ENCODE results near the gene PPP6R3. TPM values are rescaled to one million over a fixed set of nuclear protein-coding genes. Genes with fewer than 3 reads are reported as not detected.

Gene PPP6R3
- total RNA-seq, 1 experiment from 2014 or later = 129 TPM

DNA sequence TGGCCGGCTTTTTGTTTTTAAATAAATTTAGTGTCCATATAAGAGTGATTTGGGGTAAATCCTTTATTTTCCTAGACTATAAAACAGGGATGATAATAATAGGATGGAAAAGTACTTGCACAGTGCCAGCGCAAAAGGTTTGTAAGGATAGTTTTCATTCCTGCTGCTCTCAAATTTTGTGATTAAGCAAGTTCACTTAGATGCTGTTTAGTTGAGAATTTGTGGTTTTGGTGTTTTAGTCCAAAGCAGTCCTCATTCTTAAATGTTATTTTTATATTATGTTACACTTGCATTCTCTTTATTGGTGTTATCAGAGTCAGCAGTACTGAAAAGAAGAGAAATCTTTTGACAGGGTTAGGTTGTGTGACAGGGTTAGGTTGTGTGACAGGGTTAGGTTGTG lies 47.9 kb downstream of the PPP6R3 start:
- Histone ChIP-seq H3K79me2 (ENCODE audit: low read depth) (peaks cover 100% of the 10 kb centered on the region), H3F3A (ENCODE audit: insufficient read depth, low read depth) (peaks cover 34% of the 10 kb centered on the region), H3K4me3 (no peak overlapping the region), H3K9me2 (ENCODE audit: insufficient read depth) (no peaks in the 10 kb centered on the region), H3K27ac (no peak overlapping the region), H2AFZ (no peak overlapping the region), H3K27me3 (ENCODE audit: insufficient read depth, low read depth) (no peaks in the 10 kb centered on the region), H3K36me3 (ENCODE audit: low read depth) (peaks cover 14% of the 10 kb centered on the region; the same call in 1 of the 2 replicates), H3K9me3 (ENCODE audit: insufficient read depth, low read depth) (no peaks in the 10 kb centered on the region), H4K20me1 (ENCODE audit: insufficient read depth) (peaks cover 99% of the 10 kb centered on the region), H3K4me1 (replicated peaks; ENCODE audit: insufficient read depth) (no peaks in the 10 kb centered on the region), H3K4me2 (no peak overlapping the region)
- TF ChIP-seq EZH2 (IDR thresholded peaks at IDR 0.05; ENCODE audit: low read depth) = no peak
- TF ChIP-seq, protein P1, sequence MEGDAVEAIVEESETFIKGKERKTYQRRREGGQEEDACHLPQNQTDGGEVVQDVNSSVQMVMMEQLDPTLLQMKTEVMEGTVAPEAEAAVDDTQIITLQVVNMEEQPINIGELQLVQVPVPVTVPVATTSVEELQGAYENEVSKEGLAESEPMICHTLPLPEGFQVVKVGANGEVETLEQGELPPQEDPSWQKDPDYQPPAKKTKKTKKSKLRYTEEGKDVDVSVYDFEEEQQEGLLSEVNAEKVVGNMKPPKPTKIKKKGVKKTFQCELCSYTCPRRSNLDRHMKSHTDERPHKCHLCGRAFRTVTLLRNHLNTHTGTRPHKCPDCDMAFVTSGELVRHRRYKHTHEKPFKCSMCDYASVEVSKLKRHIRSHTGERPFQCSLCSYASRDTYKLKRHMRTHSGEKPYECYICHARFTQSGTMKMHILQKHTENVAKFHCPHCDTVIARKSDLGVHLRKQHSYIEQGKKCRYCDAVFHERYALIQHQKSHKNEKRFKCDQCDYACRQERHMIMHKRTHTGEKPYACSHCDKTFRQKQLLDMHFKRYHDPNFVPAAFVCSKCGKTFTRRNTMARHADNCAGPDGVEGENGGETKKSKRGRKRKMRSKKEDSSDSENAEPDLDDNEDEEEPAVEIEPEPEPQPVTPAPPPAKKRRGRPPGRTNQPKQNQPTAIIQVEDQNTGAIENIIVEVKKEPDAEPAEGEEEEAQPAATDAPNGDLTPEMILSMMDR (conservative IDR thresholded peaks at IDR 0.05) = no peak
- no peak for DNase-seq
- no TSS peak for BruUV-seq (replicated peaks)
- intact Hi-C loops (cut with micrococcal nuclease; ENCODE audit: unreplicated experiment) = no loop called here
- POLR2A ChIA-PET (ENCODE audit: unreplicated experiment) = interaction anchor here (0.5 kb wide), 1 partner anchor 23 kb away, joined by 5 read pairs; no protein-coding TSS in a partner anchor
- CTCF ChIA-PET = no interaction called here

DNA sequence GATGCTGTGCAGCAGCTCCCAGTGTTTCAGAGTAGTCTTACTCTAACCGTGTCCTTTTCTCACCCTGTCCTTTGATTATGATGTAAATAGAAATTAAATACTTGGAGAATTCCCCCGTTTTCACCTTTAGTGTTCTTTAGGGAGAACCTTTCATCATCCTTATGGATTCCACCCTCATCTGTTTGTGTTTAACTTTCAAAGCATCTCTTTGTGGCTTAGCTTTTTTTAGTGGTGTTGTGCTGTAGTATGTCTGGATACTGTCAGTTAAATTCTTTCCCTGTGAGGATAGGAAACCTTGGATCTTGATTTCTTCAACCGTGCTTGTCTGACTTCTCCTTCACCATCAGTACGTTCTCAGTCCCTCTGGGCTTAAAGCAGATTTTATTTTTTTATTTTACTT lies 48.5 kb downstream of the PPP6R3 start:
- no TSS peak for BruUV-seq (replicated peaks)
- no peaks in the 10 kb centered on the region for H3K4me1 ChIP-seq (replicated peaks; ENCODE audit: insufficient read depth)
- H3K27me3 ChIP-seq (ENCODE audit: insufficient read depth, low read depth) = no peaks in the 10 kb centered on the region
- CTCF ChIA-PET = interaction anchor here (0.7 kb wide), 1 partner anchor 47 kb away, joined by 12 read pairs; no protein-coding TSS in a partner anchor
- H4K20me1 ChIP-seq (ENCODE audit: insufficient read depth) = peaks cover 99% of the 10 kb centered on the region
- H3F3A ChIP-seq (ENCODE audit: insufficient read depth, low read depth) = peaks cover 34% of the 10 kb centered on the region
- TF ChIP-seq EZH2 (IDR thresholded peaks at IDR 0.05; ENCODE audit: low read depth) = no peak
- H2AFZ ChIP-seq = no peak overlapping the region
- no peak overlapping the region for H3K27ac ChIP-seq
- peaks cover 100% of the 10 kb centered on the region for H3K79me2 ChIP-seq (ENCODE audit: low read depth)
- intact Hi-C loops (cut with micrococcal nuclease; ENCODE audit: unreplicated experiment) = no loop called here
- H3K9me3 ChIP-seq (ENCODE audit: insufficient read depth, low read depth) = no peaks in the 10 kb centered on the region
- POLR2A ChIA-PET (ENCODE audit: unreplicated experiment) = interaction anchor here (0.5 kb wide), 1 partner anchor 22 kb away, joined by 5 read pairs; no protein-coding TSS in a partner anchor
- no peaks in the 10 kb centered on the region for H3K9me2 ChIP-seq (ENCODE audit: insufficient read depth)
- peaks cover 14% of the 10 kb centered on the region for H3K36me3 ChIP-seq (ENCODE audit: low read depth)
- DNase-seq = no peak
- H3K4me3 ChIP-seq = no peak overlapping the region
- no peak overlapping the region for H3K4me2 ChIP-seq

GRCh38 chr11:68513930-68514487 lies 53.5 kb downstream of the PPP6R3 start:
- Histone ChIP-seq H3K36me3 (ENCODE audit: low read depth) (peaks cover 5% of the 10 kb centered on the region; the same call in 1 of the 2 replicates), H3K79me2 (ENCODE audit: low read depth) (peaks cover 96% of the 10 kb centered on the region), H3K9me2 (ENCODE audit: insufficient read depth) (no peaks in the 10 kb centered on the region), H3K27me3 (ENCODE audit: insufficient read depth, low read depth) (no peaks in the 10 kb centered on the region), H3F3A (ENCODE audit: insufficient read depth, low read depth) (peaks cover 33% of the 10 kb centered on the region), H3K27ac (no peak overlapping the region), H3K4me2 (no peak overlapping the region), H3K4me3 (no peak overlapping the region), H3K4me1 (replicated peaks; ENCODE audit: insufficient read depth) (no peaks in the 10 kb centered on the region), H4K20me1 (ENCODE audit: insufficient read depth) (peaks cover 94% of the 10 kb centered on the region), H3K9me3 (ENCODE audit: insufficient read depth, low read depth) (no peaks in the 10 kb centered on the region), H2AFZ (no peak overlapping the region)
- TF ChIP-seq EZH2 (IDR thresholded peaks at IDR 0.05; ENCODE audit: low read depth) = no peak
- TF ChIP-seq, protein P1 (conservative IDR thresholded peaks at IDR 0.05) = no peak
- POLR2A ChIA-PET (ENCODE audit: unreplicated experiment) = no interaction called here
- CTCF ChIA-PET = no interaction called here
- no TSS peak for BruUV-seq (replicated peaks)
- intact Hi-C loops (cut with micrococcal nuclease; ENCODE audit: unreplicated experiment) = no loop called here
- DNase-seq = no peak
